GM19193 (cell line): ENCODE data around the gene BMP4.

Experiments
- POLR2A ChIP-seq: IDR thresholded peaks from 4 replicates; pipeline ENCODE4 v1.6.1; 2011; ENCODE audit not compliant: insufficient read depth, insufficient read length; ENCODE audit errors: extremely low read depth

Gene BMP4

DNA sequence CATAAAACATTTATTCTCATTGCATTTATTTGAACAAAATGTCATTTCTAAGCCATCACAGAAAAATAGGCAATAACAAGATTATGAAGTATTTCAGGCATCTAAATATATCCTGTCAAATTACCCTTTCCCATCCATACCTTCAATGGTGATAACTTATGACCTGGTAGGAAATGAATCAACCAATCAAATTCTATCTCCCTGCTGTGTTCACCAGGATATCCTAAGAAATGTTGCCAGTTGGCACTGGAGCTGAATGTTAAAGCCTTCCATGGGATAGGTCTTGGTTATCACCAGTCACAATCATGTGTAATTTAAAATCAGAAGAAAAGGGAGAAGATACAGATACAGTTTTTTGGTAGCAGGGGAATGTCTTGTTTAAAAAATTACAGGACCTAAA, 23.7 kb downstream of the BMP4 start:
- no peak for TF ChIP-seq POLR2A

DNA sequence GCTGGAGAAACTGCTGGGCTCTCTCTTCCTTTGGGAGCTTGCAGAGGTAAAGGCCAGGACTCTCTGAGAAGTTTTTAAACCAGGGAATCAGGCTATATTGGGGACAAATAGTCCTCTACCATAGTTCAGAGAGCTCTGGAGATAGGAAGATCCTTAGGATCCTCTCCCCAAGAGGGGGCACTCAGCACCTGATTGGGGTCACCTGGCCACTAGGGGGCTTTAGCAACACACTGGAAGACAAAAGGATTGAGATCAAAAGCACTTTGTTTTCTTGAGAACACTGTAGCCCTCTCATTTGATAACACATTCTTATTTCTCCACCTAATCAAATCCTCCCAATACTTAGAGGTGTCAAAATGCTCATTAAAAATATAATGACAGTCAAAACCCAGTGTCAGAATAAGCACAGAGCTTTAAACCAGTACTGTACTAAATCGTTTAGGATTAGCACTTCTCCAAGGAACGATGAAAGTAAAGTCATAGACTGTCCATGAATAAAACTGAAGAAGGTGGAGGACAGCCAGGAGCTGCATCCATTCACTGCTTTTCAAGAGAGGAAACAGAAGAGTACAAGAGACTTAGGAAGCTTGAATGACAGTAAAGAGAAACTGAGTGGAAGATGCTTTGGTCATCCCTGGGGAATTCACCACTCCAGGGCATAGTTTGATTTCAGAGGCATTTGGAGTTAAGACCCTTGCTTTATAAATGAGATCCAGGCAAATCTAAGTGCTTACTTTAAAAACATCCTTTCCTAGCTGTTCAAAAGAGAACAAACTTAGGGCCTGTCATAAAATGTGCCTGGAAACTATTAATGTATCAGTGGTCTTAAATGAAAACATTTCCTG, 26.5 kb downstream of the BMP4 start:
- no peak for TF ChIP-seq POLR2A

GRCh38 chr14:53927171-53927570, 29.5 kb downstream of the BMP4 start:
- TF ChIP-seq POLR2A = no peak

- no peak for TF ChIP-seq POLR2A
Observed at GRCh38 chr14:53925201-53925766, 31.3 kb downstream of the BMP4 start.

- TF ChIP-seq POLR2A = no peak
Observed at GRCh38 chr14:53924753-53925152, 31.9 kb downstream of the BMP4 start.

- no peak for TF ChIP-seq POLR2A
Observed at GRCh38 chr14:53921027-53921426, 35.6 kb downstream of the BMP4 start.

- TF ChIP-seq POLR2A = no peak
Observed at GRCh38 chr14:53916239-53916638, 40.4 kb downstream of the BMP4 start.

DNA sequence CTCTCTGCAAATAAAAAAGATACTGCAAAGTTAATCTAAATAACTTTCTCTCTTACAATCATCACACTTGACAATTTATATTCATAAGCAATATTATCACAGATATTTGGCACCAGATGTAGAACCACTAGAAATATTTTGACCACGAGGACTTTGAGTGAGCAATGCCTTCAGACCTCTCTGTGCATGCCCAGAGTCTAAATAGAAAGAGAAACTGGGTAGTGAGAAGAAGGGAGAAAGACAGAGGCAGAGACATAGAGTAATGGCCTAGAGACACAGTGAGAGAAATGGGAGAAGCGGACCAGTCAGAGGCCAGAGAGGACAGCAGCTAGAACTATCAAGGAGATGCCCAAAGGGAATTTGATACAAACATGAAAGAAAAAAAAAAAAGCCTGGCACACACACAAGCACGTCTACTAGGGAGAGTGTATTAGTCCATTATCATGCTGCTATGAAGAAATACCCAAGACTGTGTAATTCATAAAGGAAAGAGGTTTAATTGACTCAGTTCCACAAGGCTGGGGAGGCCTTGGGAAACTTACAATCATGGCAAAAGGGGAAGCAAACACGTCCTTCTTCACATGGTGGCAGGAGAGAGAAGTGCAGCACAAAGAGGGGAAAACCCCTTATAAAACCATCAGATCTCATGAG, 41.1 kb downstream of the BMP4 start:
- TF ChIP-seq POLR2A = no peak

DNA sequence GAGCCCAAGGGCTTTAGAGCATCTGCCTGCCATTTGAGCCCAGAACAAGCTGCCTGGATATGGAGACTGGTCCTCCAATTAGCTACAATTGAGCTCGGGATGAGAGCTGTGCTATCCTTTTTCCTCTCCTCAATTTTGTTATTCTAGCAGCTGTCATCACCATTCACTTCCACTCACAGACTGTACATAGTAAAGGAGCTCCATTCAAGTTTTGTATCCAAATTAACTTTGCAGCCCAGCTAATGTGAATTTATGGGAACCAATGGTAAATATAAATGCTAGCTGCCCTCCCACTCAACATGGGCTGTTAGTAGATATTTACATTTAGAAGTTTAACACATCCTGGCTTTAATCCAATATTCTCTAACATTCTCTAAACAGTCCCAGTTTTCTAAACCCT, 44.6 kb downstream of the BMP4 start:
- TF ChIP-seq POLR2A = no peak

- no peak for TF ChIP-seq POLR2A
Observed at GRCh38 chr14:53908416-53908815, 48.2 kb downstream of the BMP4 start.

DNA sequence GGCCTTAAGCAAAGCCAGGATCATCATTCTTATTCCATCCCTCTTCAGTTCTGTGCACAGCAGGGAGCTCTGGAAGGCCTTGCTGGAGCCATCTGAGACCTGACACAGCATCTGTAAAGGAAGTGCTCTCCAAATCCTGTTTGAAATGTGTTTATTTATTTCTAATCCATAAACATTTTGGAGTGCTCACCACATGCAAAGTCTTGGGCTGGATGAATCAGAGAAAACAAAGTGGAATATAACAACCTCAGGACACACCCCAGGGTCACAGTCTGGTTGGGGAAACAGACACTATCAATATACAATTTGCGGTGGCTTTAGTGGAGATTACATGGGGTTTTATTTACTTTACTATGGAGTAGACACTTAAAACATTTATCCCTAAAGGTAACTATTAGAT, 54.3 kb downstream of the BMP4 start:
- TF ChIP-seq POLR2A = no peak

DNA sequence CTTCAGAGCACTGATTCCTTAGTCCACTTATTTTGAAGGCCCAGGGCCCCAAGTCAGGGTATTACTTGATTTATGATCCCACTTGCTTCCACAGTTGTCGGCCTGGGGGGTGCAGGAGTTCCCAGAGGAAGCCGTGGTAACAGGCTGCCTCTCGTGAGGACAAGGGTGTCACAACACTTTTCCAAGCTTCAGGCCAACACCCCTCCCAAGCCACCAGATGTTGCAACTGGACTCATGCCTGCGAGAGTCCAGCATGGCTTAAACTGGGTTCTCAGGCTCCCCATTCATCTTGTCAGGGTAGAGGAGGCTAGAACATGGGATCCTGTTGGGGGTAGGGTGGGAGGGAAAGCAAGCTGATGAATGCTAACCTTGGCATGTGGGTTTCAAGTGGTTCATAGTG, 56.1 kb downstream of the BMP4 start:
- no peak for TF ChIP-seq POLR2A
